CD14-positive monocyte (primary cell): ENCODE measurements around the gene IFNA2. TPM values are rescaled to one million over a fixed set of nuclear protein-coding genes. Genes with fewer than 3 reads are reported as not detected.
A peak's percentile ranks its signal among the peaks of the same experiment; 100 is the strongest.
"Not testable (repeated sequence)": the region's sequence is repeated elsewhere in the genome, so short reads cannot be mapped to it uniquely, and the experiment has no call there.

Experiments
- DNase-seq, 3 donors: peaks; one replicate each; pipeline ENCODE4 v3.0.0-alpha.2; 2011 to 2022
- H2AFZ ChIP-seq: 2 replicates; pipeline ENCODE4 v1.6.0; 2012; ENCODE audit warnings: mild to moderate bottlenecking, low read depth, low read length, inconsistent platforms; ENCODE audit not compliant: insufficient read depth, poor library complexity, severe bottlenecking
- H3K27ac ChIP-seq, 2 donors: 1 replicate in 1 of 2; 2 replicates in 1 of 2; pipeline ENCODE4 v1.5.1; 2012 to 2013; ENCODE audit warnings: low read length in 2 of 2, control low read depth in 1 of 2, inconsistent platforms in 1 of 2, low read depth in 1 of 2, mild to moderate bottlenecking in 1 of 2
- H3K27me3 ChIP-seq, 2 donors: one replicate each; pipeline versions ENCODE4 v1.6.0 to v1.6.1; 2011 to 2013; ENCODE audit warnings: low read length in 2 of 2; ENCODE audit not compliant: control insufficient read depth in 2 of 2, insufficient read depth in 2 of 2
- H3K36me3 ChIP-seq, 2 donors: replicated peaks in 1 of 2; 1 replicate in 1 of 2; 2 replicates in 1 of 2; pipeline versions ENCODE4 v1.5.1 to v1.6.1; 2012 to 2013; ENCODE audit warnings: low read length in 2 of 2, control low read depth in 1 of 2, inconsistent platforms in 1 of 2, mild to moderate bottlenecking in 1 of 2; ENCODE audit not compliant: insufficient read depth in 2 of 2, control insufficient read depth in 1 of 2
- H3K4me1 ChIP-seq, 2 donors: 1 replicate in 1 of 2; 2 replicates in 1 of 2; pipeline versions ENCODE4 v1.5.1 to v1.6.1; 2012 to 2013; ENCODE audit warnings: low read length in 2 of 2, control low read depth in 1 of 2, inconsistent platforms in 1 of 2, mild to moderate bottlenecking in 1 of 2, moderate library complexity in 1 of 2; ENCODE audit not compliant: insufficient read depth in 2 of 2, control insufficient read depth in 1 of 2
- H3K4me2 ChIP-seq: replicated peaks from 2 replicates; pipeline ENCODE3; 2012; ENCODE audit warnings: low read length, moderate library complexity, mild to moderate bottlenecking; ENCODE audit not compliant: poor library complexity, severe bottlenecking; ENCODE audit errors: extremely low read depth
- H3K4me3 ChIP-seq, 3 experiments: fragments of 200-600 bp in 1 of 3; sonication (generic) in 1 of 3; replicated peaks in 1 of 3; 1 replicate in 2 of 3; 2 replicates in 1 of 3; pipeline ENCODE4 v1.5.1; 2011 to 2013; ENCODE audit warnings: low read length in 3 of 3, mild to moderate bottlenecking in 3 of 3, control low read depth in 2 of 3, low read depth in 2 of 3, inconsistent platforms in 1 of 3, moderate library complexity in 1 of 3
- H3K79me2 ChIP-seq: 2 replicates; pipeline ENCODE4 v1.6.0; 2012; ENCODE audit warnings: mild to moderate bottlenecking, control low read depth, inconsistent platforms, low read length, moderate library complexity; ENCODE audit not compliant: insufficient read depth
- H3K9ac ChIP-seq: 2 replicates; pipeline ENCODE4 v1.6.0; 2017; ENCODE audit warnings: low read length, mild to moderate bottlenecking; ENCODE audit not compliant: insufficient read depth, poor library complexity, severe bottlenecking
- H3K9me3 ChIP-seq, 2 donors: replicated peaks in 1 of 2; 1 replicate in 1 of 2; 2 replicates in 1 of 2; pipeline versions ENCODE4 v1.5.1 to v1.6.1; 2012 to 2013; ENCODE audit warnings: low read length in 2 of 2, control low read depth in 1 of 2; ENCODE audit not compliant: control insufficient read depth in 1 of 2, insufficient read depth in 1 of 2
- H4K20me1 ChIP-seq: 2 replicates; pipeline ENCODE4 v1.6.0; 2012; ENCODE audit warnings: mild to moderate bottlenecking, low read length, control low read depth, moderate library complexity; ENCODE audit not compliant: insufficient read depth
- H3K27ac Mint-ChIP-seq, 7 donors: one replicate each; pipeline ENCODE4 v1.8.0; 2020; ENCODE audit warnings: mild to moderate bottlenecking in 7 of 7, mixed read lengths in 7 of 7, moderate library complexity in 6 of 7, inconsistent platforms in 2 of 7
- H3K27me3 Mint-ChIP-seq, 3 donors: one replicate each; pipeline ENCODE4 v1.8.0; 2021 to 2022; ENCODE audit warnings: low read depth in 3 of 3, mild to moderate bottlenecking in 3 of 3, mixed read lengths in 3 of 3, moderate library complexity in 3 of 3, inconsistent platforms in 1 of 3
- H3K36me3 Mint-ChIP-seq, 2 donors: one replicate each; pipeline ENCODE4 v1.8.0; 2020; ENCODE audit warnings: mixed read lengths in 2 of 2, inconsistent platforms in 1 of 2, mild to moderate bottlenecking in 1 of 2
- H3K4me1 Mint-ChIP-seq: one replicate; pipeline ENCODE4 v1.8.0; 2020; ENCODE audit warnings: mild to moderate bottlenecking, mixed read lengths
- H3K4me3 Mint-ChIP-seq, 2 donors: one replicate each; pipeline ENCODE4 v1.8.0; 2020; ENCODE audit warnings: mild to moderate bottlenecking in 2 of 2, mixed read lengths in 2 of 2, moderate library complexity in 1 of 2
- H3K9me3 Mint-ChIP-seq, 7 donors: one replicate each; pipeline ENCODE4 v1.8.0; 2020 to 2022; ENCODE audit warnings: mixed read lengths in 7 of 7, mild to moderate bottlenecking in 6 of 7, moderate library complexity in 6 of 7, inconsistent platforms in 2 of 7
- CTCF ChIP-seq: fragments of 200-600 bp; IDR thresholded peaks from one replicate; pipeline ENCODE4 v1.8.0; 2022; ENCODE audit warnings: antibody characterized with exemption, mild to moderate bottlenecking
- WGBS: methylation state at CpG from one replicate; pipeline ENCODE4 v1.1.5; 2013; ENCODE audit warnings: missing lambda C conversion rate; ENCODE audit not compliant: insufficient coverage; 5-methylcytosine and 5-hydroxymethylcytosine counted together
- intact Hi-C, 2 donors: fragments of 100-400 bp; cut with micrococcal nuclease; formaldehyde crosslinking; loops; one replicate each; pipeline versions ENCODE4 v1.15.0 to v1.15.1; 2023
- polyA minus RNA-seq: library from RNA; depleted of rRNA, polyadenylated mRNA; stranded (reverse); fragments of >200 nt; gene quantifications from 2 replicates; pipeline ENCODE4 v1.2.3, GENCODE V29; 2012
- polyA plus RNA-seq, 3 donors: library from polyadenylated mRNA; depleted of rRNA in 1 of 3; unstranded in 2 of 3; stranded (reverse) in 1 of 3; fragments of 300-500 nt in 2 of 3; fragments of >200 nt in 1 of 3; fragmentation: Illumina TruSeq in 2 of 3; gene quantifications; 1 replicate in 2 of 3; 2 replicates in 1 of 3; pipeline ENCODE4 v1.2.3, GENCODE V29; 2012 to 2021
- total RNA-seq, 12 experiments: library from RNA in 1 of 12; stranded (reverse) in 1 of 12; fragments of 120-200 nt in 1 of 12; gene quantifications; one replicate each; pipeline ENCODE4 v1.2.4 and lab custom pipeline; 2013 to 2026; ENCODE audit warnings: mixed read lengths in 6 of 12, inconsistent platforms in 1 of 12

Gene IFNA2
- total RNA-seq (2013): not detected
- polyA plus RNA-seq (not detected), polyA minus RNA-seq (not detected in 2 replicates), total RNA-seq (lab: John Stamatoyannopoulos, UW) (0 to 0.46 (median 0) reads per million in 11 experiments)

GRCh38 chr9:21385131-21385670, at the start of gene IFNA2:
TSS of gene IFNA2 (minus strand) at chr9:21385398. CDS start at chr9:21385329, 69 bp downstream.
- peaks cover 31% of the 10 kb centered on the region for H3K4me1 Mint-ChIP-seq
- WGBS: 0% methylated on average over 1 of the region's 1 CpG
- Histone ChIP-seq H3K4me1 (peaks cover 24 to 26% of the 10 kb centered on the region in 2 donors), H3K79me2 (no peaks in the 10 kb centered on the region), H3K27ac (no peak within 1 kb of the TSS), H3K9ac (no peak within 1 kb of the TSS), H3K4me3 (no peak within 1 kb of the TSS), H4K20me1 (no peaks in the 10 kb centered on the region), H2AFZ (no peak within 1 kb of the TSS), H3K9me3 (no peaks in the 10 kb centered on the region), H3K4me2 (no peak within 1 kb of the TSS), H3K27me3 (peaks cover 74 to 90% of the 10 kb centered on the region in 2 donors), H3K36me3 (no peaks in the 10 kb centered on the region)
- peak within 1 kb of the TSS in 1 of 7 donors; percentile 11 for H3K27ac Mint-ChIP-seq
- TF ChIP-seq CTCF: no peak
- H3K36me3 Mint-ChIP-seq: no peaks in the 10 kb centered on the region
- peak within 1 kb of the TSS in 1 of 2 donors; percentile 82 for H3K4me3 Mint-ChIP-seq
- DNase-seq: peak in 2 of 3 donors; percentile 31 to 44
- H3K27me3 Mint-ChIP-seq: peaks cover 61 to 67% (median 63%) of the 10 kb centered on the region in 3 donors
- intact Hi-C loops: loop anchor here in 1 of 2 donors (10.0 kb wide), 1 partner anchor 50 kb away; the partner anchor contains the start of gene KLHL9
- H3K9me3 Mint-ChIP-seq: peaks cover 0 to 4% (median 0%) of the 10 kb centered on the region in 7 donors

DNA sequence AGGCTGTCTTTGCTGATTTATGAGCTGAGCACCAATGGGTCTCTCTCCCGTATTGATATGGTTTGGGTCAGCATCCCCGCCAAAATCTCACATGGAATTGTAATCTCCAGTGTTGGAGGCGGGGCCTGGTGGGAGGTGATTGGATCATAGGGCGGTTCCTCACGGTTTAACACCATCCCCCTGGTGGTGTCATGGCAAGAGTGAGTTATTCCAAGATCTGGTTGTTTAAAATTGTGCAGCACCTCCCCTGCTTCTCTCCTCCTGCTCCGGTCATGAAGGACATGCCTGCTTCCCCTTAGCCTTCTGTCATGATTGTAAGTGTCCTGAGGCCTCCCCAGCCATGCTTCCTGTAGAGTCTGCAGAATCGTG, 49.8 kb upstream of the IFNA2 start:
- H2AFZ ChIP-seq, DNase-seq, H3K27ac Mint-ChIP-seq, H3K27ac ChIP-seq, H3K4me2 ChIP-seq, H3K4me3 ChIP-seq, H3K36me3 ChIP-seq, intact Hi-C loops, H3K36me3 Mint-ChIP-seq, H4K20me1 ChIP-seq, H3K9me3 Mint-ChIP-seq, H3K79me2 ChIP-seq, H3K9me3 ChIP-seq, H3K4me1 Mint-ChIP-seq, H3K4me1 ChIP-seq, H3K9ac ChIP-seq: not testable (repeated sequence)
- H3K27me3 ChIP-seq: peaks cover 11 to 20% of the 10 kb centered on the region in 2 donors
- peaks cover 13 to 22% (median 14%) of the 10 kb centered on the region in 3 donors for H3K27me3 Mint-ChIP-seq
- WGBS: no CpG with 5 or more reads among the region's 7 CpGs
- H3K4me3 Mint-ChIP-seq: peak overlapping the region in 1 of 2 donors; percentile 48
